Renal cortical epithelial cell (primary cell): ENCODE data around the gene RPUSD4. TPM values are rescaled to one million over a fixed set of nuclear protein-coding genes. Genes with fewer than 3 reads are reported as not detected.

Experiments used
- DNase-seq: peaks from one replicate; pipeline ENCODE4 v3.0.0-alpha.2; 2011; ENCODE audit warnings: low read depth
- total RNA-seq: library from RNA; depleted of rRNA; stranded (reverse); fragments of >200 nt; gene quantifications from 2 replicates; pipeline ENCODE4 v1.2.3, GENCODE V29; 2014

RPUSD4 gene
- total RNA-seq, 1 donor from 2014 or later = 28.9 TPM

DNA sequence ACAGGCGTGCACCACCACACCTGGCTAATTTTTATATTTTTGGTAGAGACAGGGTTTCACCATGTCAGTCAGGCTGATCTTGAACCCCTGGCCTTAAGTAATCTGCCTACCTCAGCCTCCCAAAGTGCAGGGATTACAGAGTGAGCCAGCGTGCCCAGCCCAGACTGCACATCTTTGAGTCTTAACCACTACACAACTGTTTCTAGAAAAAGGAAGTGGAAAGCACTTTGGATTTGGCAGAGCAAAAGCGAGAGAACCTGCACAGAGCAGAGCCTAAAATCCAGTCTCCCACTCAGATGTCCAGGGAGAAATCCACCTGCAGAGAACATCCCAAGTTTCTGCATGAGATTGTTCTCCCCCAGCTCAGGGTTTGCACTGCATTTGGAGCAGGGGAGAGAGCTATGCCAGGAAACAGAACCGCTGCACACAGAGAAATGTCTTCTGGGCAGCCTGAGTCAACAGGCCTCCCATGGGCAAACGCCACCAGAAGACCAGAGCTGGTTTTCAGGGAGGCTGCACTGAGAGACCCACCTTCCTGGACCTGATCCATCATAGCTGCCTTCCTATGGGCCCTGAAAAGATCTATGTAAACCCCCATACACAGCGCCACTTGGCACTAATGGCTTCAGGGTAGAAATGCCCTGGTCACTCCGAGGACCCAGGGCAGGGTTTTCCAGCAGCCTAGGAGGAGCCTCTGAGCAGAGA lies 54.0 kb downstream of the RPUSD4 start:
- DNase-seq = no peak

DNA sequence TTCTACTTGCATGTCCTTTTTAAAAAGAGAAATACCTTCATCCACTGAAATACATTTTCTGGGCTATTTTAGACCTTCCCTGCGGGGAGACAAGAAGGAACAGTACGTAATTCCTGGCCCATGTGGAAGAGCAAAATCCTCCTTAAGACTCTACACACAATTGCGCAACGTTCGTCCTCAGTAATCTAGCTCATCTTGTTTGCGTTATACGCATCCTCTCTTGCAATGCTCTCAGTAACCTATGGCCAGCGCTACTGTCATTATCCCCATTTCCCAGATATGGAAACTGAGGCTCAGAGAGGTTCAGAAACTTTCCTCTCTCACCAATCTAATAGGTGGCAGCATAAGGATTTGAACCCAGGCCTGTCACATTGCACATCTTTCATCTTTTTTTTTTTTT lies 54.6 kb downstream of the RPUSD4 start:
- no peak for DNase-seq

DNA sequence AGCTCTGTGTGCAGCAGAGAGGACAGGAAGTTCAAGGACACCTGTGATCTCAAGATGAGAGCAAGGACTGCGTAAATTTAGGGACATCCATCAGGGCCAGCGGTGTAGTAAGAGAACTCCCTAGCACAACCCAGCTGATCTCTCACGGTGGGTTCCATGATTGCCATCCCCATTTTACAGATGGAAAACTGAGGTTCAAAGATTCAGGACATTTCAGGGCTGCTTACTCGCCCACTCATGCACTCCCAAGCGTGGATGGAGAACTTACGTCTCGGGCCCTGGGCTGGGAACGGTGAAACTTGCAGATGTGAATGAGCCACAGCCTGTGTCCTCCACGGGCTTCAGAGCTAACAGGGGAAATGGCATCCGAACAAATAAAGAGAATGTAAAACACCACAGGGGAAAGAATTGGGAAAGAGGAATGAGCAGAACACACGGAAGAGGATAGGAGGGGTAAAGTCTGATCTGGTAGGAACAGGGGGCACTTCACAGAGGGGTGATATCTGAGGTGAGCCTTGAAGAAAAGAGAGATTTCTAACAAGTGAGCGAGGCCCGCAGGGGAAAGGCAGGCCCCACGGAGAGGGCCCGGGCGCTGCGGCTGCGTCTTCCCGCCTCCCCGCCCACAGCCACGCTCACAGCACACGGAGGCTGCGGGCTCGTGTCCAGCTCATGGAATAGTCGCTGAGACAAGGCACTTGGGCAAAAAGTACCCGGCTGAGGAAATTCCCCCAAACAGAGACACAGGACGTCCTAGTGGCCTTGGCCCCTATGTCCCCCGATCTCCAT lies 55.9 kb downstream of the RPUSD4 start:
- DNase-seq = no peak

DNA sequence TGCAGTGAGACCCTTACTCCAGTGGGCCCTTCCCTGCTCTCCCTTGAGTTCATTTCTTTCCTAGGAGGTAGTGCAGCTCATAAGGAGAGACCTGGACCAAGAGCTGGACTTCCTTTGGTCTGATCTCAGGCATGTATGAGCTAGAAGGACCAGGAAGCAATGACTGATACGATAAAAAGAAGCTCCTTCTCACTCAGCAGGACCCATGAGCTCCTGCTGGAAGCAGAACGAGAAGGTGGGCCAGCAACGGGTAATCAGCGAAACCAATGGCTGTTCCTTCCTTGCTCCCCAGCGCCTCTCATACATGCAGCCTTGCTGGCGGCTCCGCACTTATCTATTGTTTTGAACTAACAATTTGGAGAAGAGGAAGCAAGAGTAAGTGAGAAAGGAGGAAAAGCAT lies 56.8 kb downstream of the RPUSD4 start:
- DNase-seq = no peak

DNA sequence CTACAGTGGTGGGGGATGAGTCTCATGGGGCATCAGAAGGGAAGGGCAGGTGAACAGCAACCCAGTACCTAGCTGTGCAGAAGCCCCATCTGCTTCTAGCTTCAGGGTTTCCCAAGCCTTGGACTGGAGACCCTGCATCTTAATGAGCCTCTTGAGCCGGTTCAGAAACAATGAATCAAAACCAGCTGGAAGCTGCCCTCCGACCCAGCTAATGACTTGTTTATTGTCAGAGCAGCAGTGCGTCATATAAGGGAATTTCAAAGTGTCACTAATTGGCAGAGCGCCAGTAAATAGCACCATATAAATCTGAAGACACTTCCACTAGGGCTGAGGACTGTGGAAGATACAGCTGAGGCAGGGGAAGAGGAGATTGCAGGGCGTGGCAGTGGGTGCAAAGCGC lies 57.5 kb downstream of the RPUSD4 start:
- DNase-seq = peak; percentile 92

DNA sequence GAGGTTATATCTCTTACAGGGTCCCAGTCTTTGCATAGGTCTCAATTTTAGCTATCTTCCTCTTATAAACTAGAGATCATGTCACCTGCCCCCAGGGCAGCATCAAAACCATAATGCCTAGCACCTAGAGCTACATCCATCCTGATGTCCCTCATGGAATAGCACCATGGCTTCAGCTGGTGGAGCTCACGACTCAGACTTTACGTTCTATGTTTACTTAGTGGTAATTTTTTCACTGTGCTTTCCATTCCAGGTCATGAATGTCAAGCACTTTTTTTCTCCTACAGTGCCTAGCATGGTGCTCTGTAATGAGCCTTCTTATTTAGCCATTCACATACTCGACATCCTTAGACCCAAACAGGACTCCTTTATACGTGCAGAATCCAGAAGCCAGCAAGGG lies 58.4 kb downstream of the RPUSD4 start:
- DNase-seq = no peak

DNA sequence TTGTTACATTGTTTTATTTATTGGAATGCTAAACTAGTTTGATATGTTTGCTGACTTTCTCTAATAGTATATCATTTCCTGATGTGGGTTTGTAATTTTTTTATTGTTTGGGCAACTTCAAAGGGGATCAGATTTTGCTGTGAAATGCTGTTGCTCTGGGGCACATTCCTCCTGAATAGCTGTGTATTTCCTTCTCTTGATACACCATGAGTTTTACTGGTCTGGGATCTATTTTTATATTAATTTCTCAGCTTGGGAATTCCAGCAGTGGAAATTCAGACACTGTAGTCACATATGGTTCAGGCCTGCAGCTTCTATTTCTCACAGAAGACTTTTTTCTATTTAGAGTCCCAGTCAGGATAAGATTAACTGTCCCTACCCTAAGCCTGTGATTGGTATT lies 58.9 kb downstream of the RPUSD4 start:
- no peak for DNase-seq

DNA sequence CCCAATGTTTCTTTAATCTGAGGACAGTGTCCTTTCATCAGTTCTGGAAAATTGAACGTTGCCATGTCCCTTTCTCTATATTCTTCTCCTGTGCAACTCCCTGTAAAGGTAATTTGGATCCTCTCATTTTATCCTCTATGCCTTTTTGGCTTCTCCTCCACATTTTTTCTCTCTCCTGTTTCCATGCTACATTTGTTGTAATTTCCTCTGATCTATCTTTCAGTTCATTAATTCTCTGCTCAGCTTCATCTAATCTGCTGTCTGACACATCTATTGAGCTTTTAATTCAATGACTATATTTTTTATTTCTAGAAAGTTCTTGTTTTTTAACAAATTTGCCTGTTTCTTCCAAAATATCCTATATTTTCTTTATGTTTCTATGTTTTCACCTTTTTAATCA lies 59.3 kb downstream of the RPUSD4 start:
- DNase-seq = no peak

Other genes with a start within 250 kb of the RPUSD4 start
- gene CDON, start 148.8 kb downstream of the RPUSD4 start, total RNA-seq = 5.7 and 9.4 TPM in 2 replicates
- 45.2 and 64.9 TPM in 2 replicates for gene FAM118B, start 132 bp upstream of the RPUSD4 start, total RNA-seq
- 26.4 and 66.6 TPM in 2 replicates for gene SRPRA, start 57.2 kb upstream of the RPUSD4 start, total RNA-seq
- 16.3 and 20.1 TPM in 2 replicates for gene FOXRED1, start 57.5 kb upstream of the RPUSD4 start, total RNA-seq
- 1.4 and 5.1 TPM in 2 replicates for gene TIRAP, start 71.4 kb upstream of the RPUSD4 start, total RNA-seq
- 9.2 and 9.4 TPM in 2 replicates for gene DCPS, start 92.4 kb upstream of the RPUSD4 start, total RNA-seq
- 13.9 and 17.8 TPM in 2 replicates for gene ST3GAL4, start 144.0 kb upstream of the RPUSD4 start, total RNA-seq